Measurements from ENCODE around the gene C1orf52. TPM values are rescaled to one million over a fixed set of nuclear protein-coding genes. Genes with fewer than 3 reads are reported as not detected.

The C1orf52 gene
- total and polyA plus RNA-seq, 9 of the 15 experiments (the other 6 are each of a cell fraction or from before 2014, with no cell fraction given): 17.0 to 38.5 (median 33.0) TPM

- no peak for TF ChIP-seq TSHZ1 (CRISPR knock-in tag; IDR thresholded peaks at IDR 0.05)
- no peak for TF ChIP-seq GABPA (tag; conservative IDR thresholded peaks at IDR 0.05; ENCODE audit: low read depth)
- no peak for TF ChIP-seq RBM17 (IDR thresholded peaks at IDR 0.05; ENCODE audit: borderline replicate concordance, low read depth, low read length)
- no peak for TF ChIP-seq CBFB (CRISPR knock-in tag; IDR thresholded peaks at IDR 0.05)
- no peak for TF ChIP-seq NR4A1 (CRISPR knock-in tag; IDR thresholded peaks at IDR 0.05)
- no peak for TF ChIP-seq NR4A1 (tag; IDR thresholded peaks at IDR 0.05)
- TF ChIP-seq CHD1 (IDR thresholded peaks at IDR 0.05; ENCODE audit: low read length): no peak
- TF ChIP-seq ZNF277 (CRISPR knock-in tag; IDR thresholded peaks at IDR 0.05; ENCODE audit: borderline replicate concordance): no peak
- 0 out of 2 replicates have a peak, but pooled peaks have one; percentile 24 for TF ChIP-seq CTBP1 (IDR thresholded peaks at IDR 0.05; ENCODE audit: borderline replicate concordance)
- TF ChIP-seq MAFK (IDR thresholded peaks at IDR 0.05; ENCODE audit: low read length): no peak
- TF ChIP-seq MEF2A (IDR thresholded peaks at IDR 0.05; ENCODE audit: control insufficient read depth, low read depth, low read length): no peak
- TF ChIP-seq SMARCA5 (IDR thresholded peaks at IDR 0.05): no peak
- TF ChIP-seq BACH1 (tag; IDR thresholded peaks at IDR 0.05): no peak
- TF ChIP-seq HDAC8 (tag; IDR thresholded peaks at IDR 0.05): no peak
- TF ChIP-seq STAT6 (CRISPR knock-in tag; IDR thresholded peaks at IDR 0.05): no peak
- no peak for TF ChIP-seq SP1 (CRISPR knock-in tag; IDR thresholded peaks at IDR 0.05)
- no peak for TF ChIP-seq ARID3A (IDR thresholded peaks at IDR 0.05; ENCODE audit: borderline replicate concordance, low read depth, low read length)
Measured at GRCh38 chr1:85289207-85289847, 29.9 kb upstream of the C1orf52 start (continued).
